ENCODE measurements around the gene CLEC2B.

CLEC2B gene

GRCh38 chr12:9868951-9869306 is 225 bp downstream of the CLEC2B start:
- no peak for DNase-seq (ENCODE audit: low read depth in 2 of 2)

DNA sequence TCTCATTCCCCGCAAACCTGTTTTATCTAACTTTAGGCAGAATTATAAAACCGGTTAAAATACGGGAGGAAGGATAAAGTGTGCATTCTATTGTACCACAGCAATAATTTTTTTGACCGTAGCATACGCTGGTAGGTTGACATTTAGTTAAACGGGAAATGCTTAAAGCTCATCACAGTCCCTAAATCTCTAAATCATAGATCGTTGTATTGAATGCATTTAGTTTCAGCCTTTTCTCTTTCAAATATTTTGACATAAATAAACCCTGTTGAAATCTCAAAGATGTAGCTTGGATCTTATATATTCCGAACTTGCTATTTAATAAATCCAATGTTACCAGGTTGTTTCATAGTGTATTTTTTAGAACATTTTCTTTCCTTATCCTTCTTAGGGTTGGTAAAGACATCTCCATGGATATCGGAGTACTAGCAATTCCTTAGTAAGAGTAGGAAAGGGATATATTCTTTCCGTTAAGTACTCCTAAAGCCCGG is 798 bp downstream of the CLEC2B start:
- DNase-seq (ENCODE audit: low read depth in 2 of 2), result no peak

DNA sequence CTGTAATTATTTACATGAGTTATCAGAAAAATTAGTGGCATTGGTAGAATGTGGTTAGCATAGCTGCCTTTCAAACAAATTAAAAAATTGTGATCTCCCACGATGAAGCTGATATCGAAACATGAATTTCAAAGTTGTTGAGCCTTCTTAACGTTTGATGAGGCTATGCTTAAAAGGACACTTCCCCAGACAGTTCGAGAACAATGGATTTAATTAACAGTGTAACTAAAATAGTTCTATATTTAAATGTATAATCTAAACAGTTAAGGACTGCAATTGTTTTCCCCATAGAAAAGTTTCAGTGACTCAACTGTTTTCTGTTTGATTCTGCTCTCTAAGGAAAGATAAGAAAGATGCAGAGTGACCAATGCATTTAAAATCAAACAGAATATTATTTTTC is 1.6 kb downstream of the CLEC2B start:
- DNase-seq (ENCODE audit: low read depth in 2 of 2), result no peak

GRCh38 chr12:9866860-9867269 is 2.3 kb downstream of the CLEC2B start:
- no peak for DNase-seq (ENCODE audit: low read depth in 2 of 2)

DNA sequence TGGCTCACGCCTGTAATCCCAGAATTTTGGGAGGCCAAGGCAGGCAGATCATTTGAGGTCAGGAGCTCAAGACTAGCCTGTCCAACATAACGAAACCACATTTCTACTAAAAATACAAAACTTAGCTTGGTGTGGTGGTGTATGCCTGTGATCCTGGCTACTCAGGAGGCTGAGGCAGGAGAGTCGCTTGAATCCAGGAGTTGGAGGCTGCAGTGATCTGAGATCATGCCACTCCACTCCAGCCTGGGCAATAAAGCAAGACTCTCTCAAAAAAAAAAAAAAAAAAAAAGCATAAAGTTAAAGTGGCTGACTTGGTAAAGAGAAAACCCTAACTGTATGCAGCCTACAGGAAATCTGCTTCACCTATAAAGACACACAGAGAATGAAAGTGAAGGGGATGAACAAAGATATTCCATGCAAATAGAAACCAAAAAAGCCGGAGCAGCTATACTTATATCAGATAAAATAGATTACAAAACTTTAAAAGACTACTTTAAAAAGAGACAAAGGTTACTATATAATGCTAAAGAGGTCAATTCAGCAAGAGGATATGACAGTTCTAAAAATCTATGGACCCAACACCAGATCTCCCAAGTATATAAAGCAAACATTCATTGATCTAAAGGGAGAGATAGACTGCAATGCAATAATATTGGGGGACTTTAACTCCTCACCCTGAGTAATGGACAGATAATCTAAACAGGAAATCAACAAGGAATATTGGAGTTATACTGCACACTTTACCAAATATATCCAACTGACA is 4.1 kb downstream of the CLEC2B start:
- no peak for DNase-seq (ENCODE audit: low read depth in 2 of 2)

- DNase-seq (ENCODE audit: low read depth in 2 of 2), result no peak
Observed at GRCh38 chr12:9858135-9858534, 11.0 kb downstream of the CLEC2B start.

- DNase-seq (ENCODE audit: low read depth in 2 of 2), result no peak
Observed at GRCh38 chr12:9856894-9857293, 12.3 kb downstream of the CLEC2B start.

DNA sequence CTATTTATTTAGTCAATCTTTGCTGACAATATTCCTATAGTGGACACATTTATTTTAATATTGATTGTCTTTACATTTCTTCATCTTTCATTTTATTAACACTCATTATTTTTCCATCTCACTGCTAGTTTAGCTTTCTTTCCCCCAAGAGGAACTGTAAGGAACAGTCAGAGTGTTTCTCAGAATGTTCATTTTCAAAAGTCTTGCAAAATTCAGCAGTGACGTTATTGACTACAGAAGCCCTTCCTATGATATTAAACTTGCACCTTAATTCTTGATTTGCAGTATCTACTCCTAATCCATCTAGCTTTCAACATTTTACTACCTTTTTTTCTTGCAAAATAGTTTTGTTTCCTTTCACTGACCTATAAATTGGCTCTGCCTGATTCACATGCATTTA is 13.0 kb downstream of the CLEC2B start:
- no peak for DNase-seq (ENCODE audit: low read depth in 2 of 2)

DNA sequence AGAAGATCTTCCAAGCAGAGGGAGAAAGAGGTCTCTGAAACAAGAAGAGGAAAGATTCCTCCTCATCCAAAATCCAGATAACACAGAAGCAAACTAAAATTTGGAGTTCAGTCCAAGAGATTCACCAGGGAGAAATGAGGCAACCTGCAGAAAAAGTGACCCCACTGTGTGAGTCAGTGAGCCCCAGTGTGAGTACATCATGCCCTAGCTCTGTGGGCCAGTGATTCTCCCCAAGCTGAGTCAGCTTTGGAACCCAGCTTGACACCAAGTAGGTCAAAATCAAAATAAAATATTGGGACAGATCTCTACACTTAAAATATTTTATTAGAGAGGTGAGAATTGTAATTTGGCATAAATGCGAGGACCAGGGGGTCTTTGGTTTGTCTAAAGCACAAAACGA is 17.2 kb downstream of the CLEC2B start:
- DNase-seq (ENCODE audit: low read depth in 2 of 2), result no peak

GRCh38 chr12:9851050-9851449 is 18.1 kb downstream of the CLEC2B start:
- DNase-seq (ENCODE audit: low read depth in 2 of 2), result no peak

GRCh38 chr12:9848899-9849298 is 20.3 kb downstream of the CLEC2B start:
- DNase-seq (ENCODE audit: low read depth in 2 of 2), result no peak

DNA sequence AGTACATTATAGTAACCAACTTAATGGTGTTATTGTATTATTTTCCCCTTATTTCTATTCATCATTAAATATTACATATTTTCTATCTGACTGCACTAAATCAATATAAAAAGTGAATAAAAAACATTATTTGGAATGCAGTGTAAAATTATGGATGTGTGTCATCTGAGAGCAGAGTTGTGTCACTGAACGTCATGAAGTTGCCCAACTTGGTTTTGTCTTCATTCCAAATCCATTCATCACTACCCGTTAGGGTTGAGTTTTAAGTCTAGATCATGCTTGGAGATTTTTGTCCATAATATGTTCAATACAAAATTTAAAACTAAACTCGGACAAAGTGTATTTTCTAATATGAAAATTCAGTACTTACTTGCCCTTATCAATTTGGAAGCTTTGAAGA is 25.7 kb downstream of the CLEC2B start:
- no peak for DNase-seq (ENCODE audit: low read depth in 2 of 2)

- no peak for DNase-seq (ENCODE audit: low read depth in 2 of 2)
Observed at GRCh38 chr12:9831720-9832119, 37.4 kb downstream of the CLEC2B start.

DNA sequence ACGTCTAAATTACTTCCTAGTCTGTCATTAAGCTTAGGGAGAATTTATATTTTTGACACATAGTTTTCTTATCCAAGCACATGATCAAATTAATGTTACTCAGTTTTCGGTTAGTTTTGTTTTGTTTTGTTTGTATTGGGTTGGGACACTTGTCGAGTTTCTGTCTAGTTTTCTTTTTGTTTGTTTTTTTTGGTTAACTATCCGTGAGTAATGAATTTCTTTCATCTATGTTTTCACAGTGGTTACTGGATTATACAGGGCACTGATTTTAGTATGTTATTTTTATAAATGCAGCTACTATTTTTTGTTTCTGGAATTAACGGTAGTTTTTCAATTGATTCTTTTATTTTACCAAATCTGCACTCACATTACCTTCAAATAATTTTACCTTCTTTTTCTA is 39.2 kb downstream of the CLEC2B start:
- DNase-seq (ENCODE audit: low read depth in 2 of 2), result no peak

DNA sequence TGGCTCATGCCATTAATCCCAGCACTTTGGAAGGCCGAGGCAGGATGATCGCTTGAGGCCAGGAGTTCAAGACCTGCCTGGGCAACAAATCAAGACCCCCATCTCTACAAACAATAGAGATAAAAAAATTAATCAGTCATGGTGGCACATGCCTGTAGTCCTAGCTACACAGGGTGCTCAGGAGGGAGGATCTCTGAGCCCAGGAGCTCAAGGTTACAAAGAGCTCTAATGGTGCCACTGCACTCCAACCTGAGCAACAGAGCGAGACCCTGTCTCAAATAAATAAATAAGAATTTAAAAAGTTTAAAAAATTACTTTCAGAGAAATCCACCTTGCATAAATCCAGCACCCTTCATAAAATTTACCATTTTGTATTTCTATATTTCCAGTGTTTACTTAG is 39.7 kb downstream of the CLEC2B start:
- DNase-seq (ENCODE audit: low read depth in 2 of 2), result no peak

DNA sequence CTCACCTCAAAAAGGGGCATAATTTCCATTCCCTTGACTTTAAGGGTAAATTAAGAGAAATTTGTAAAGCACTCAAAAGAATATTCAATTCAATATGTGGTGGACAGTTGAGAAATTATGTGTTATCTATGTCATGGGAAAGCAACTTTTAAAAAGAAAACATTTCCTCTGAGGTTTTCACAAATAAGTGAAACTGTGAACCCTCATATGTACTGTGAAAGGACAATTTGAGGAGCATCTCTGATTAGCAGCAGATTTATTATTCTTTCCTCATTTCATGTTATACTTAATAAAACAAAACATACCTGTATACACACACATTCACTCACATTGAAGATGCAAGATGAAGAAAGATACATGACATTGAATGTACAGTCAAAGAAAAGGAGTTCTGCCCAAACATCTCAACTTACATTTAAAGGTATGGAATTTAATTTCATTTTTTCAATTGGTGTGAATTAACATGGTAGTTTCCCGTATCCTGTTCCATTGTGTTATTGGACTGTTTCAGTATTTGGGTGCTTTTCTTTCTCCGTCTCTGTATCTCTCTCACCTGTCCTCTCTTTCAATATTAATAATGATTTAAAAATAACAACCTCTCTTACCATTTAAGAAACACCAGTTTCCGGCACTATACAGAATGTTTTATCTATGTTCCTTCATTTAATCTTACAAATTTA is 41.8 kb downstream of the CLEC2B start, which contains the start of gene KLRF1:
Gene KLRF1 (plus strand): TSS at position 273 of the 680 bp plus-strand sequence. CDS start 64 bp downstream, at position 337.
- DNase-seq (ENCODE audit: low read depth in 2 of 2), result no peak

GRCh38 chr12:9820281-9820930 is 48.7 kb downstream of the CLEC2B start:
- DNase-seq (ENCODE audit: low read depth in 2 of 2), result no peak

DNA sequence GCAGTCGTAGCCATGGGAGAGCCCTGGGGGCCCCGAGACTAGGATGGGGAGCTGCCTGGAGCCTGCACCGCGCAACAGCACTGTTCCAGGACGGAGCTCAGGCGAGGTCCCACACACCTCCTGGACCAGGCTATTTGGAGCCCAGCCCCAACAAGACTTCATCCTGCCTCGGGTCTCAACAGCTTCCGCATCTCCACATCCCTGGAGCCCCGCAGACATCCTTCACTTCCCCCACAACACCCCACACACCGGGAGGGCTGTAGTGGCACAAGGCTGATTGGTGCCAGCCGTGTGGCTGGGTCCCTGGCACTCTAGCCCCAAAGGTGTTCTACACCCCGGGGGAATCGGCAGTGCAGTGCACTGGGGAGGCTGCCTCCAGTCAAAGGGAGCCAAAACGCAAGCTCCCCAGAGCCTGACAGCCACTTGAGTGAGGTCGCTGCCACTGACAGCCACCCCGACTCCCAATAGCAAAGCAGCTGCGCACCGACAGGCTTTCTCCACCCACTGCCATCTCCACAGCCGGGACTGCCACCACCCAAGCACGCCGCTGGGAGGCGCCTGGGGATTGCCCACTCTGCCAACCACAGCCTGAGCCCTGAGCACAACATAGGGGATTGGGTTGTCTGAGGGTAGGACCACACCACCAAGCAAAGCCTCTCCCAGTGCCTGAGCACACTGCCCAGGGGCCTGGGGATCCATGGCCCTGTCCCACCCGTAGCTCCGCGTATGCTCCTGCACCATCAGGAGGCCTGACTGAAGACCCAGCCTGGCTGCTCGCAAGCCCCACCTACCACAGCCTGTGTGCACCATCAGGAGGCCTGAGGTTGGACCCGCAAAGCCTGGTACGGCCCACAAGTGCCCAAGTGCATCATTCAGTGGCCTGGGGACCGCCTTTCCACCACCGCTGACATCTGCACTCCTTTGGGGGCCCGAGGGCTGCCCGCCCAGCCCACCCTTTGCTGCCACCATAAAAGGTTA is 55.0 kb downstream of the CLEC2B start:
- DNase-seq (ENCODE audit: low read depth in 2 of 2), result peak; percentile 85 to 86

GRCh38 chr12:9811621-9812020 is 57.5 kb downstream of the CLEC2B start:
- no peak for DNase-seq (ENCODE audit: low read depth in 2 of 2)

DNA sequence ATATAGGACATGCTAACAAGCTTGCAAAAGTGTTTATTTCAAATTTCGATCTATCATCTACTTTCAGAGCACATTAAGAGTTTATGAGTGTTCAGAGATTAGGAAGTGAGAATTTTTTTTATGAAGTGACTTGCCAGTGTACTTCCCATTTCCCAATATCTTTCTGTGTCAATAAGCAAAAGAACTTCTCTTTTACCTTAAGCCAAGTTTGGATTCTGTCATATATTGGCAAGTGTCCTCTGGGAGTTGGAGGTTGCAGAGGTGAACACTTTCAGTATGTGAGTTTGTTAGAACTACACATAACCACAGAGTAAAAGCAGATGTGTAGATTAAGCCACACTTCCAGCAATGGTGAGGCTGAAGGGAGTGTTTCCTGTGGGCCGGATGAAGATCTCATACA is 58.5 kb downstream of the CLEC2B start:
- DNase-seq (ENCODE audit: low read depth in 2 of 2), result no peak

DNA sequence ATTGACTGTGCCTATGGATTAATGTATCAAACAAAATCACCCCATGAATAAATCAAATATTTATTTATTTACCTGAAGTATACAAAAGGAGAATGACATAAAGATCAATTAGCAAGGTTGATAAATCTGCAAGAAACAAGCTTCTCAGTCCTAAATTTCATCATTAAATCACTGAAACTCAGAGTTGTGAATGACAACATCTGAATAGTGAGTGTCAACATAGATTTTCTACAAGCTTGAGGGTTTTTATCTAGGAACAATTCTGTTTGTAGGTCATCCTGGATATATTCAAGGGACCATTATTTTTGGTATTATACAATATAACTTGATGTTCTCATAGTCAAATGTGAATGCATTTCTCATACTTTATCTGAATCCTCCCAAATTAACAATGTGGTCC is 59.3 kb downstream of the CLEC2B start:
- no peak for DNase-seq (ENCODE audit: low read depth in 2 of 2)

DNA sequence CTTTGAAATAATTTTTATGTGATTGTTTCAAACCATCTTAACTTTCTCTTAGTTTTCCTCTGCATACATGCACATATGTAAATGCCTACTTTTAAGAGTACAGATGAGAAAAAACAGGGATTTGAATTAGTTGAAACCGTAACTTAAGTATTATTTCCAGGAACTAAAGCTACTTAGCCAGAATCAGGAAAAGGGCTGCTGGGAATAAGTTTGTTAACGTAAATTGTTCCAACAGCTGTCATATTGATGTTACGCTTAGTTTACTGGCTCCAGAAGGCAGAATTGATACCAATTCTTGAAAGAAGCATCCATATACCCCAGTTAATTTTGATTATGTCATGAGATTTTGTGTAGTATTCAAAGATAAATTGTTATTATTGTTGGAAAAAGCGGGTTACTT is 59.8 kb downstream of the CLEC2B start:
- DNase-seq (ENCODE audit: low read depth in 2 of 2), result no peak
